CD4-positive, alpha-beta T cell treated with Interleukin-1 beta for 1 hour (primary cell): ENCODE results near the gene B4GALNT1.
"Not testable (repeated sequence)": the region's sequence is repeated elsewhere in the genome, so short reads cannot be mapped to it uniquely, and the experiment has no call there.

Experiments used
- DNase-seq, 2 donors: peaks; one replicate each; pipeline ENCODE4 v3.0.0-alpha.2; 2020 to 2022

The B4GALNT1 gene

GRCh38 chr12:57632958-57633840 lies at the start of gene B4GALNT1:
Gene B4GALNT1 (minus strand): TSS chr12:57633201. CDS start chr12:57632132, 1,069 bp downstream.
- peak; percentile 65 to 68 for DNase-seq

GRCh38 chr12:57679697-57680096 lies 46.7 kb upstream of the B4GALNT1 start:
- DNase-seq = no peak

DNA sequence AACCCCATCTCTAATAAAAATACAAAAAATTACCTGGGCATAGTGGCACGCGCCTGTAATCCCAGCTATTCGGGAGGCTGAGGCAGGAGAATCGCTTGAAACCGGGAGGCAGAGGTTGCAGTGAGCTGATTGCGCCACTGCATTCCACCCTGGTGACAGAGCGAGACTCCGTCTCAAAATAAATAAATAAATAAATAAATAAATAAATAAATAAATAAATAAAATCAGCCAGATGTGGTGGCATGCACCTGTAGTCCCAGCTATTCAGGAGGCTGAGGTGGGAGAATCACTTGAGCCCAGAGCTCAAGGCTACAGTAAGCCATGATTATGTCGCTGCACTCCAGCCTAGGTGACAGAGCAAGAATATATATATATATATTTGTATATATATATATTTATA lies 44.9 kb upstream of the B4GALNT1 start:
- DNase-seq = not testable (repeated sequence)

DNA sequence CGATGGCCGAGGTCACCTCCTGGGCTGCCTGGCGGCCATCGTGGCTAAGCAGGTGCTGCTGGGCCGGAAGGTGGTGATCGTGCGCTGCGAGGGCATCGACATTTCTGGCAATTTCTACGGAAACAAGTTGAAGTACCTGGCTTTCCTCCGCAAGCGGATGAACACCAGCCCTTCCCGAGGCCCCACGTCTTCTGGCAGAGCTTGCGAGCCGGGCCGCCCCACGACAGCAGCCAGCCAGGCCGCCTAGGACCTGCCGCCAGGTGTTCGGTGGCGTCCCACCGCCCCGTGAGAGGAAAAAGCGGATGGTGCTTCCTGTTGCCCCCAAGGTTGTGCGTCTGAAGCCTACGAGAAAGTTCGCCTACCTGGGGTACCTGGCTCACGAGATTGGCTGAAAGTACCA lies 41.7 kb upstream of the B4GALNT1 start:
- DNase-seq = no peak

GRCh38 chr12:57672801-57673200 lies 39.8 kb upstream of the B4GALNT1 start:
- DNase-seq = no peak

- DNase-seq = not testable (repeated sequence)
These were observed 38.8 kb upstream of the B4GALNT1 start for GRCh38 chr12:57671811-57672210.

- not testable (repeated sequence) for DNase-seq
These were observed 36.7 kb upstream of the B4GALNT1 start for GRCh38 chr12:57669691-57670090.

- DNase-seq = no peak
These were observed 33.9 kb upstream of the B4GALNT1 start for GRCh38 chr12:57666897-57667296.

DNA sequence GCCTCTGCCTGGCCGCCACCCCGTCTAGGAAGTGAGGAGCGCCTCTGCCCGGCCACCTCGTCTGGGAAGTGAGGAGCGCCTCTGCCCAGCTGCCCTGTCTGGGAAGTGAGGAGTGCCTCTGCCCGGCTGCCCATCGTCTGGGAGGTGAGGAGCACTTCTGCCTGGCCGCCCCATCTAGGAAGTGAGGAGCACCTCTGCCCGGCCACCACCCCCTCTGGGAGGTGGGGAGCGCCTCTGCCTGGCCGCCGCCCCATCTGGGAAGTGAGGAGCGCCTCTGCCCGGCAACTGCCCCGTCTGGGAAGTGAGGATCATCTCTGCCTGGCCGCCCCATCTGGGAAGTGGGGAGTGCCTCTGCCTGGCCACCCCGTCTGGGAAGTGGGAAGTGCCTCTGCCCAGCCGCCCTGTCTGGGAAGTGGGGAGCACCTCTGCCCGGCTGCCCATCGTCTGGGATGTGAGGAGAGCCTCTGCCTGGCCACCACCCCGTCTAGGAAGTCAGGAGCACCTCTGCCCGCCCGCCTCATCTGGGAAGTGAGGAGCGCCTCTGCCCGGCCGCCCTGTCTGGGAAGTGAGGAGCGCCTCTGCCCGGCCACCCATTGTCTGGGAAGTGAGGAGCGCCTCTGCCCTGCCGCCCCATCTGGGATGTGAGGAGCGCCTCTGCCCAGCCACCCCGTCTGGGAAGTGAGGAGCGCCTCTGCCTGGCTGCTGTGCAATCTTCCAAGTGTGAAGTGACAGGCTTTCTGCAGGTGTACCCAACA lies 32.2 kb upstream of the B4GALNT1 start:
- not testable (repeated sequence) for DNase-seq

GRCh38 chr12:57661376-57661775 lies 28.4 kb upstream of the B4GALNT1 start:
- no peak for DNase-seq

DNA sequence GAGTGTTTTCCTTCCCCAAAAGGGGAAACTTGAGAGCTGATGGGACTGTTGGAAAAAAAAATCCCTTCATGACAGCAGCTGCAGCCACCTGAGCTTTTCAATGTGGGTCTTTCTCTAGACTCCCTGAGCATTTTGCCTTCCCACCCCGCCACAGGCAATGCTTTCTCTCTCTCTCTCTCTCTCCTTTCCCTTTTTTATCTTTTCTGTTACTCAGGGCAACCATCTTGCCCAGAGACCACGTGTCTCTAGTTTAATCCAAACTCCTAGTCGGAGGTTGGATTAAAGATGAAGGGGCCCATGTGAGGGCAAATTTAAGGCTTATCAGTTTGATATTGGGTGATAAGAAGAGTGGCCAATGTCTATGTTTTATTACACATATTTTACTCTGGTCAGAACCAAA lies 25.9 kb upstream of the B4GALNT1 start:
- DNase-seq = no peak

DNA sequence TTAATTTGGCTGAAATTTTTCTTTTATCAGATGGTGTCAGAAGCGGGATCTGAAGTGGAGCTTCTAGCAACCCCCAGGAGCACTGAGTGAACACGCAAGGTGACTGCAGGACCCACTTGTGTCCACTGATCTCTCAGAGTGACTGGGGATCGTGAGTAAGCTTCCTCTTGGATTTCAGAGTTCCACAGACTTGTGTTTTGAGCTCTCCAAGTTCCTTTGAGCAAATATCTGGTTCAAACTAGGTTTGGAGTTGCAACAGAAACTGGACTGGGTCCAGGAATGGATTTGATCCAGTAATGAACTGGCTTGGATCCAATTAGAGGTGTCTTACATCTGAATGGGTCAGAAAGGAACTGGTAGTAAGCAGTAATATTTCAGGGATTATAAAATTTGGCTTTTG lies 24.7 kb upstream of the B4GALNT1 start:
- DNase-seq = no peak

GRCh38 chr12:57656408-57656807 lies 23.4 kb upstream of the B4GALNT1 start:
- DNase-seq = not testable (repeated sequence)

DNA sequence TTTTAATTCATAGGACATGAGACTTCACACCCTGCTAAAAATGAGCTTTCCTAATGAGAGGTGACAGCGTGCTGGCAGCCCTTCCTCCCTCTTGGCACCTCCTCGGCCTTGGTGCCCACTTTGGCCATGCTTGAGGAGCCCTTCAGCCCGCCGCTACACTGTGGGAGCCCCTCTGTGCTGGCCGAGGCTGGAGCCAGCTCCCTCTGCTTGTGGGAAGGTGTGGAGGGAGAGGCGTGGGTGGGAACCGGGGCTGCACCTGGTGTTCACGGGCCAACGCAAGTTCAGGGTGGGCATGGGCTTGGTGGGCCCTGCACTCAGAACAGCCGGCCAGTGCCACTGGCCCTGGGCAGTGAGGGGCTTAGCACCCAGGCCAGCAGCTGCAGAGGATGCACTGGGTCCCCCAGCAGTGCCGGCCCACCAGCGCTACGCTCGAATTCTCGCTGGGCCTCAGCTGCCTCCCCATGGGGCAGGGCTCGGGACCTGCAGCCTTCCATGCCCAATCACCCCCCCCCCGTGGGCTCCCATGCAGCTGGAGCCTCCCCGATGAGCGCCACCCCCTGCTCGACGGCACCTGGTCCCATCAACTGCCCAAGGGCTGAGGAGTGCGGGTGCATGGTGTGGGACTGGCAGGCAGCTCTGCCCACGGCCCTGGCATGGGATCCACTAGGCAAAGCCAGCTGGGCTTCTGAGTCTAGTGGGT lies 22.7 kb upstream of the B4GALNT1 start:
- DNase-seq = no peak

- no peak for DNase-seq
These were observed 21.0 kb upstream of the B4GALNT1 start for GRCh38 chr12:57654042-57654441.

DNA sequence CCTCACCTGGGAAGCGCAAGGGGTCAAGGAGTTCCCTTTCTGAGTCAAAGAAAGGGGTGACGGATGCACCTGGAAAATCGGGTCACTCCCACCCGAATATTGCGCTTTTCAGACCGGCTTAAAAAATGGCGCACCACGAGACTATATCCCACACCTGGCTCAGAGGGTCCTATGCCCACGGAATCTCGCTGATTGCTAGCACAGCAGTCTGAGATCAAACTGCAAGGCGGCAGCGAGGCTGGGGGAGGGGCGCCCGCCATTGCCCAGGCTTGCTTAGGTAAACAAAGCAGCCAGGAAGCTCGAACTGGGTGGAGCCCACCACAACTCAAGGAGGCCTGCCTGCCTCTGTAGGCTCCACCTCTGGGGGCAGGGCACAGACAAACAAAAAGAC lies 13.7 kb upstream of the B4GALNT1 start:
- DNase-seq = not testable (repeated sequence)

GRCh38 chr12:57645990-57646658 lies 13.1 kb upstream of the B4GALNT1 start:
- not testable (repeated sequence) for DNase-seq

DNA sequence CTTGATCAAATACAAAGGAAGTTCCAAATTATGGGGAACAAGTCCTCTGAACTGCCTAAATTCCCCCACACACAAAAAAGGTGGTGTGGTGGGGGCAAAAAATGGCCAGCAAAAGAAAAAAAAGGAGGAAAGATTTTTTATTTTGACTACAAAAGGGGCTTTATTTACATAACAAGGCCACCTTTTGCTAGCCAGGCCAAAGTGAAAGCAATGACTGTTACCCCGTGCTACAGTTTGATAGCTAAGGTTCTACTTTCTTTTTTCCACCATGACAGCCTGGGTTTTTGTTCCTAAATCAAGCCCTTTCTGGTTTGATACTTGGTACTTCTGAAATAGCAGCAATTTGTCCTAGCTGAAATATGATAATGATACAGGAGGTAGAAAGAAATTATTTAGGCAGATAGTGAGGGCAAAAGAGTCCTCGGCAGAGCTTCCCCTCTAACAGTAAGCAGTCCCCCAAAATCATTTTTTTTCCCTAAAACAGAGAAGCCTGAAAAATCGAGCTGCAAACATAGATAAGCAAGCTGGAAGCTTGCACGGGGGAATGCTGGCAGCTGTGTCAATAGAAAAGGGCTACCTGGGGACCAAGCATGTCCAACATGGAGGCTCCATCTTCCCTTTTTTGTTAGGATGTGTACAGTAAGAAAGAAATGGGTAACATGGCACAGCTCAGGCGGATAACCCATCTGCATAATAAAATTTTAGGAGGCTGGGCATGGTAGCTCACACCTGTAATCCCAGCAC lies 8.9 kb upstream of the B4GALNT1 start:
- DNase-seq = no peak

- DNase-seq = no peak
These were observed 7.4 kb upstream of the B4GALNT1 start for GRCh38 chr12:57640175-57641042.

DNA sequence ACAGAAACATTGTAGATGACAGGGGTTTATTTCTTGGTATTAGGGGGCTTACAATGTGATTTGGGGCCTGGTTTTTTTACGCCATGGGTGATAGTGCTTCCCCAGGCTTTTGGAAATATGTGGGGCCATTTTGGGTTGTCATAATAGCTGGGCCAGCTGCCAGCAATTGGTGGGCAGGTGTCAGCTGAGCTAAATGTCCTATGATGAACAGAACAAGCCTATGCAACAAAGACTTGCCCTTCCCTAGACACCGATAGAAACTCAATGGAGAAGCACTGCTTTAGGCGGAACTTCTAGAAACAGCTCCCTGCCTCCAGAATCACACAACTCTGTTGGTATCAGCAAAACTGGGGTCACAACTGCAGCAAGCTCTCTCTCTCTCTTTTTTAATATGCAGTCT lies 5.1 kb upstream of the B4GALNT1 start:
- no peak for DNase-seq

GRCh38 chr12:57637364-57637763 lies 4.4 kb upstream of the B4GALNT1 start:
- DNase-seq = no peak
